HL-60 (cell line): ENCODE measurements around the gene IFNE.

Experiments
- DNase-seq, 2 experiments: peaks; one replicate each; pipeline ENCODE4 v3.0.0-alpha.2; 2010 to 2020; ENCODE audit warnings: low read depth in 1 of 2, low spot score in 1 of 2
- H3K27ac ChIP-seq: fragments of 250-450 bp; sonication (Bioruptor Pico); replicated peaks from 2 replicates; pipeline ENCODE4 v1.5.1; 2020; ENCODE audit warnings: mild to moderate bottlenecking, moderate library complexity
- H3K27me3 ChIP-seq: fragments of 250-450 bp; sonication (Bioruptor Pico); 2 replicates; pipeline ENCODE4 v1.5.1; 2021; ENCODE audit warnings: mild to moderate bottlenecking, moderate library complexity; ENCODE audit not compliant: insufficient read depth, poor library complexity, severe bottlenecking
- H3K4me3 ChIP-seq: replicated peaks from 2 replicates; pipeline ENCODE4 v1.5.1; 2011; ENCODE audit warnings: mild to moderate bottlenecking, control low read depth, low read length; ENCODE audit not compliant: insufficient read depth
- GABPA ChIP-seq: IDR thresholded peaks from 2 replicates; pipeline ENCODE4 v1.6.1; 2012; ENCODE audit warnings: low read depth
- POLR2AphosphoS5 ChIP-seq: IDR thresholded peaks from 2 replicates; pipeline ENCODE4 v1.6.1; 2012; ENCODE audit warnings: low read depth
- REST ChIP-seq: IDR thresholded peaks from 2 replicates; pipeline ENCODE4 v1.6.1; 2012; ENCODE audit warnings: low read depth; ENCODE audit not compliant: insufficient replicate concordance
- SPI1 ChIP-seq: IDR thresholded peaks from 2 replicates; pipeline ENCODE4 v1.6.1; 2012; ENCODE audit warnings: low read depth, mild to moderate bottlenecking, borderline replicate concordance
- TF ChIP-seq, protein P1 (sequence below): IDR thresholded peaks from one replicate; pipeline ENCODE4 v1.5.1; 2011; ENCODE audit warnings: low read length, control low read depth, inconsistent platforms; ENCODE audit not compliant: insufficient read depth

The IFNE gene

GRCh38 chr9:21522348-21522747 lies 40.2 kb upstream of the IFNE start:
- H3K27me3 ChIP-seq: no peaks in the 10 kb centered on the region
- TF ChIP-seq REST (no peak), GABPA (no peak), POLR2AphosphoS5 (no peak), SPI1 (no peak)
- TF ChIP-seq, protein P1, sequence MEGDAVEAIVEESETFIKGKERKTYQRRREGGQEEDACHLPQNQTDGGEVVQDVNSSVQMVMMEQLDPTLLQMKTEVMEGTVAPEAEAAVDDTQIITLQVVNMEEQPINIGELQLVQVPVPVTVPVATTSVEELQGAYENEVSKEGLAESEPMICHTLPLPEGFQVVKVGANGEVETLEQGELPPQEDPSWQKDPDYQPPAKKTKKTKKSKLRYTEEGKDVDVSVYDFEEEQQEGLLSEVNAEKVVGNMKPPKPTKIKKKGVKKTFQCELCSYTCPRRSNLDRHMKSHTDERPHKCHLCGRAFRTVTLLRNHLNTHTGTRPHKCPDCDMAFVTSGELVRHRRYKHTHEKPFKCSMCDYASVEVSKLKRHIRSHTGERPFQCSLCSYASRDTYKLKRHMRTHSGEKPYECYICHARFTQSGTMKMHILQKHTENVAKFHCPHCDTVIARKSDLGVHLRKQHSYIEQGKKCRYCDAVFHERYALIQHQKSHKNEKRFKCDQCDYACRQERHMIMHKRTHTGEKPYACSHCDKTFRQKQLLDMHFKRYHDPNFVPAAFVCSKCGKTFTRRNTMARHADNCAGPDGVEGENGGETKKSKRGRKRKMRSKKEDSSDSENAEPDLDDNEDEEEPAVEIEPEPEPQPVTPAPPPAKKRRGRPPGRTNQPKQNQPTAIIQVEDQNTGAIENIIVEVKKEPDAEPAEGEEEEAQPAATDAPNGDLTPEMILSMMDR: no peak
- DNase-seq: no peak
- no peak overlapping the region for H3K27ac ChIP-seq
- H3K4me3 ChIP-seq: no peak overlapping the region

DNA sequence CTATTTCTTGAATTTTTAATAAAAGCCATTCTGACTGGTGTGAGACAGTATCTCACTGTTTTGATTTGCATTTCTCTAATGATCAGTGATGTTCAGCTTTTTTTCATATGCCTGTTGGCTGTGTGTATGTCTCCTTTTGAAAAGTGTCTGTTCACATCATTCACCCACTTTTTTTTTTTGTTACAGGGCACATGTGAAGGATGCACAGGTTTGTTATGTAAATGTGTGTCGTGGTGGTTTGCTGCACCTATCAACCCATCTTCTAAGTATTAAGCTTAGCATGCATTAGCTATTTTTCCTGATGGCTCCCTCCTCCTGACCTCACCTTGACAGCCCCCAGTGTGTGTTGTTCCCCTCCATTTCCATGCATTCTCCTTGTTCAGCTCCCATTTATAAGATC lies 39.3 kb upstream of the IFNE start:
- Histone ChIP-seq H3K4me3 (no peak overlapping the region), H3K27me3 (no peaks in the 10 kb centered on the region), H3K27ac (no peak overlapping the region)
- DNase-seq: no peak
- TF ChIP-seq REST: no peak
- TF ChIP-seq, protein P1: no peak
- no peak for TF ChIP-seq POLR2AphosphoS5
- no peak for TF ChIP-seq GABPA
- no peak for TF ChIP-seq SPI1

GRCh38 chr9:21520501-21521228 lies 38.6 kb upstream of the IFNE start:
- DNase-seq: no peak
- no peak for TF ChIP-seq POLR2AphosphoS5
- TF ChIP-seq, protein P1: no peak
- TF ChIP-seq REST: no peak
- no peak for TF ChIP-seq GABPA
- no peak for TF ChIP-seq SPI1
- H3K27me3 ChIP-seq: no peaks in the 10 kb centered on the region
- H3K27ac ChIP-seq: no peak overlapping the region
- no peak overlapping the region for H3K4me3 ChIP-seq
